NCI-H1436 treated with DMSO at 0.1 percent for 48 hours (cell line): ENCODE data around the gene SKAP1.
"Not testable (repeated sequence)": the region's sequence is repeated elsewhere in the genome, so short reads cannot be mapped to it uniquely, and the experiment has no call there.

Experiments used
- DNase-seq: peaks from one replicate; lab custom pipeline; 2025; lab: John Stamatoyannopoulos, UW

The SKAP1 gene

GRCh38 chr17:48412841-48413240 is 17.2 kb downstream of the SKAP1 start:
- no peak for DNase-seq

GRCh38 chr17:48410821-48411220 is 19.2 kb downstream of the SKAP1 start:
- DNase-seq: not testable (repeated sequence)

- no peak for DNase-seq
Measured at GRCh38 chr17:48409607-48410006, 20.4 kb downstream of the SKAP1 start.

- no peak for DNase-seq
Measured at GRCh38 chr17:48406936-48407567, 23.0 kb downstream of the SKAP1 start.

GRCh38 chr17:48394821-48395220 is 35.2 kb downstream of the SKAP1 start:
- no peak for DNase-seq

GRCh38 chr17:48393283-48393682 is 36.7 kb downstream of the SKAP1 start:
- no peak for DNase-seq

GRCh38 chr17:48392857-48393256 is 37.2 kb downstream of the SKAP1 start:
- no peak for DNase-seq

- DNase-seq: no peak
Measured at GRCh38 chr17:48391444-48391843, 38.6 kb downstream of the SKAP1 start.

GRCh38 chr17:48389903-48390302 is 40.1 kb downstream of the SKAP1 start:
- DNase-seq: no peak

GRCh38 chr17:48388955-48389743 is 40.9 kb downstream of the SKAP1 start:
- no peak for DNase-seq

GRCh38 chr17:48386826-48387225 is 43.2 kb downstream of the SKAP1 start:
- DNase-seq: no peak

- DNase-seq: no peak
Measured at GRCh38 chr17:48385319-48385718, 44.7 kb downstream of the SKAP1 start.

- DNase-seq: no peak
Measured at GRCh38 chr17:48384164-48384563, 45.9 kb downstream of the SKAP1 start.

- DNase-seq: no peak
Measured at GRCh38 chr17:48382989-48383388, 47.0 kb downstream of the SKAP1 start.

- DNase-seq: no peak
Measured at GRCh38 chr17:48378708-48379392, 51.2 kb downstream of the SKAP1 start.

- DNase-seq: no peak
Measured at GRCh38 chr17:48378238-48378637, 51.8 kb downstream of the SKAP1 start.

GRCh38 chr17:48376682-48377325 is 53.2 kb downstream of the SKAP1 start:
- no peak for DNase-seq

- no peak for DNase-seq
Measured at GRCh38 chr17:48375356-48375755, 54.7 kb downstream of the SKAP1 start.

GRCh38 chr17:48374650-48375230 is 55.3 kb downstream of the SKAP1 start:
- no peak for DNase-seq

- DNase-seq: no peak
Measured at GRCh38 chr17:48373883-48374282, 56.1 kb downstream of the SKAP1 start.

GRCh38 chr17:48373130-48373830 is 56.7 kb downstream of the SKAP1 start:
- no peak for DNase-seq

- not testable (repeated sequence) for DNase-seq
Measured at GRCh38 chr17:48368967-48369366, 61.0 kb downstream of the SKAP1 start.
